Caco-2 (cell line): Measurements from ENCODE around the gene PTK6. TPM values are rescaled to one million over a fixed set of nuclear protein-coding genes. Genes with fewer than 3 reads are reported as not detected.

Experiments
- BruUV-seq: library from RNA; stranded (reverse); fragments of 400-500 nt; replicated peaks from 2 replicates; lab custom pipeline; 2021; lab: Mats Ljungman, UMichigan
- CTCF ChIA-PET: fragments of 300-600 bp; sonication (Branson Sonifier 250); formaldehyde crosslinking; loops from one replicate; lab custom pipeline; 2022; ENCODE audit warnings: antibody characterized with exemption; lab: Charles Lee
- POLR2A ChIA-PET: fragments of 300-600 bp; sonication (Branson Sonifier 250); formaldehyde crosslinking; loops from one replicate; lab custom pipeline; 2022; ENCODE audit warnings: antibody characterized with exemption; lab: Charles Lee
- DNase-seq, 2 experiments: peaks; one replicate each; pipeline versions ENCODE4 v3.0.0 to v3.0.0-alpha.2; 2020 to 2022
- H3K27me3 ChIP-seq: replicated peaks from 2 replicates; pipeline ENCODE4 v1.6.0; 2011; ENCODE audit warnings: low read length; ENCODE audit not compliant: control insufficient read depth, insufficient read depth
- H3K36me3 ChIP-seq: 2 replicates; pipeline ENCODE4 v1.5.1; 2011; ENCODE audit warnings: low read length; ENCODE audit not compliant: control insufficient read depth, insufficient read depth
- H3K4me1 ChIP-seq: fragments of 250-450 bp; sonication (Bioruptor Pico); 2 replicates; pipeline ENCODE4 v1.5.1; 2020; ENCODE audit warnings: mild to moderate bottlenecking
- H3K4me3 ChIP-seq: 2 replicates; pipeline ENCODE4 v1.5.1; 2011; ENCODE audit warnings: low read depth, mild to moderate bottlenecking, control low read depth, low read length
- H3K9me3 ChIP-seq: fragments of 250-450 bp; sonication (Bioruptor Pico); 2 replicates; pipeline ENCODE4 v1.5.1; 2020; ENCODE audit warnings: mild to moderate bottlenecking, moderate library complexity
- H3K27ac Mint-ChIP-seq: one replicate; pipeline ENCODE4 v1.8.0; 2022; ENCODE audit warnings: mixed read lengths; ENCODE audit not compliant: unreplicated experiment
- H3K27me3 Mint-ChIP-seq: one replicate; pipeline ENCODE4 v1.8.0; 2022; ENCODE audit warnings: mixed read lengths; ENCODE audit not compliant: insufficient read depth, unreplicated experiment
- H3K36me3 Mint-ChIP-seq: one replicate; pipeline ENCODE4 v1.8.0; 2022; ENCODE audit warnings: mild to moderate bottlenecking, mixed read lengths; ENCODE audit not compliant: insufficient read depth, unreplicated experiment
- H3K4me1 Mint-ChIP-seq: one replicate; pipeline ENCODE4 v1.8.0; 2022; ENCODE audit warnings: low read depth, mixed read lengths; ENCODE audit not compliant: unreplicated experiment
- H3K4me3 Mint-ChIP-seq: one replicate; pipeline ENCODE4 v1.8.0; 2022; ENCODE audit warnings: mild to moderate bottlenecking, moderate library complexity, mixed read lengths; ENCODE audit not compliant: unreplicated experiment
- H3K9me3 Mint-ChIP-seq: one replicate; pipeline ENCODE4 v1.8.0; 2022; ENCODE audit warnings: mixed read lengths; ENCODE audit not compliant: unreplicated experiment
- intact Hi-C: fragments of 100-400 bp; cut with micrococcal nuclease; formaldehyde crosslinking; loops from one replicate; pipeline ENCODE4 v1.10.0; 2022; ENCODE audit not compliant: unreplicated experiment
- total RNA-seq: library from RNA; stranded (reverse); gene quantifications from 2 replicates; pipeline ENCODE4 v1.2.3, GENCODE V29; 2022
- TF ChIP-seq, protein P1 (sequence below), 2 experiments: fragments of 200-600 bp in 1 of 2; IDR thresholded peaks; 1 replicate in 1 of 2; 2 replicates in 1 of 2; pipeline versions ENCODE4 v1.5.1 to v1.8.0; 2011 to 2022; ENCODE audit warnings: antibody characterized with exemption in 1 of 2, control low read depth in 1 of 2, inconsistent platforms in 1 of 2, low read depth in 1 of 2, low read length in 1 of 2, mild to moderate bottlenecking in 1 of 2, moderate library complexity in 1 of 2; ENCODE audit not compliant: insufficient read depth in 1 of 2, severe bottlenecking in 1 of 2, unreplicated experiment in 1 of 2

Gene PTK6
- total RNA-seq, 1 experiment from 2014 or later = 0.64 TPM

DNA sequence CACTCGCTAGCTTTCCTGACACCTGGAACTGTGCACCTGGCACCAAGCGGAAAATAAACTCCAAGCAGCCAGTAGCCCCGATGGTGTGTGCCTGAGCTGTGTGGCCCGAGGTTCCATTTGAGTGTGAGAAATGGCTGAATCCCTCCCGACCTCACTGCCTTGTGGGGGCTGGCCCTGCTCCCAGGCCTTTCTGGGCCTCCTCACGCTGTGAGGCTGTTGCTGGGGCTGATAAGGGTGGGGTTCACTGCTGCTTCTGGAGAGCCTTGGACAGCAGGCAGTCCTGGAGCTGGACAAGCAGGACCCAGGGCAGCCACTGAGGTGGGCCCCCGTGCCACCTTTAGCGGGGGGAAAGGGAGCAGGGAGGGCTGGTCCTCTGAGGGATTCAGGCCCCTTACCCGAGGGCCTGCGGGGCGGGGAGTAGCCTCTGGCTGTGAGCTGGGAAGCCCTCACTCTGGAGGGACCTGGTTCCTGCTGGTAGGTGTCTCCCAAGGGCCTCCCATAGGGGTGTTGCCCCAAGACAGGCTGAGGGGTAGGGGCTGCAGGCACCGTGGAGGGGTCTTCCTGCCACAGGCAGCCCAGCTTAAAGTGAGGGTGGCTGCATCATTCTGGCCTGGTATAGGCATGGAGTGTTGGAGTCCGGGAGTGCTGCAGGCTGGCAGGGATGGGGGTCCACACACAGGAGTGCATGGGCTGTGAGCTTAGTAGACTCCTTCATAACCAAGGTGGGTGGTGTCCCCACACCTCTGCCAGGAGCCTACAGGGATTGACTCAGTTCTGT is 14.9 kb downstream of the PTK6 start:
- Histone ChIP-seq H3K27me3 (no peaks in the 10 kb centered on the region), H3K9me3 (peaks cover 17% of the 10 kb centered on the region), H3K4me3 (no peak overlapping the region), H3K4me1 (peaks cover 14% of the 10 kb centered on the region), H3K36me3 (peaks cover 19% of the 10 kb centered on the region)
- CTCF ChIA-PET = interaction anchor here (2.5 kb wide), 1 partner anchor 25 kb away, joined by 15 read pairs; no protein-coding TSS in a partner anchor
- TF ChIP-seq, protein P1, sequence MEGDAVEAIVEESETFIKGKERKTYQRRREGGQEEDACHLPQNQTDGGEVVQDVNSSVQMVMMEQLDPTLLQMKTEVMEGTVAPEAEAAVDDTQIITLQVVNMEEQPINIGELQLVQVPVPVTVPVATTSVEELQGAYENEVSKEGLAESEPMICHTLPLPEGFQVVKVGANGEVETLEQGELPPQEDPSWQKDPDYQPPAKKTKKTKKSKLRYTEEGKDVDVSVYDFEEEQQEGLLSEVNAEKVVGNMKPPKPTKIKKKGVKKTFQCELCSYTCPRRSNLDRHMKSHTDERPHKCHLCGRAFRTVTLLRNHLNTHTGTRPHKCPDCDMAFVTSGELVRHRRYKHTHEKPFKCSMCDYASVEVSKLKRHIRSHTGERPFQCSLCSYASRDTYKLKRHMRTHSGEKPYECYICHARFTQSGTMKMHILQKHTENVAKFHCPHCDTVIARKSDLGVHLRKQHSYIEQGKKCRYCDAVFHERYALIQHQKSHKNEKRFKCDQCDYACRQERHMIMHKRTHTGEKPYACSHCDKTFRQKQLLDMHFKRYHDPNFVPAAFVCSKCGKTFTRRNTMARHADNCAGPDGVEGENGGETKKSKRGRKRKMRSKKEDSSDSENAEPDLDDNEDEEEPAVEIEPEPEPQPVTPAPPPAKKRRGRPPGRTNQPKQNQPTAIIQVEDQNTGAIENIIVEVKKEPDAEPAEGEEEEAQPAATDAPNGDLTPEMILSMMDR (IDR thresholded peaks at IDR 0.05; ENCODE audit: insufficient read depth in 1 of 2, low read depth in 1 of 2, low read length in 1 of 2, severe bottlenecking in 1 of 2, unreplicated experiment in 1 of 2) = no peak
- H3K4me1 Mint-ChIP-seq = no peaks in the 10 kb centered on the region
- BruUV-seq = no TSS peak
- no peaks in the 10 kb centered on the region for H3K27me3 Mint-ChIP-seq
- POLR2A ChIA-PET = no interaction called here
- peak overlapping the region; percentile 95 for H3K27ac Mint-ChIP-seq
- H3K36me3 Mint-ChIP-seq = peaks cover 80% of the 10 kb centered on the region
- no peaks in the 10 kb centered on the region for H3K9me3 Mint-ChIP-seq
- DNase-seq = no peak
- intact Hi-C loops = no loop called here
- H3K4me3 Mint-ChIP-seq = peak overlapping the region; percentile 92

DNA sequence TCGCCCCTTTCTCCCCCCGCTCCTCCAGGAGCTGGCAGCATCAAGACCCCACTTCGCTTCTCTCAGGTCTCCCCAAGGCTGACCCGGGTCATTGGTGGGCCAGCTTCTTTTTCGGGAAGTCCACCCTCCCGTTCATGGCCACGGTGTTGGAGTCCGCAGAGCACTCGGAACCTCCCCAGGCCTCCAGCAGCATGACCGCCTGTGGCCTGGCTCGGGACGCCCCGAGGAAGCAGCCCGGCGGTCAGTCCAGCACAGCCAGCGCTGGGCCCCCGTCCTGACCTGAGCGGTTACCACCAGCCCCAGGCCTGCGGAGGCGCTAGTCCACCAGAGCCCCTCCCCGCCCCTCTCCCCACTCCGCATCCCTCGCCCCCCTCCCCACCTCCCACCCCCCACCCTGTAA is 15.6 kb downstream of the PTK6 start:
- H3K9me3 Mint-ChIP-seq = no peaks in the 10 kb centered on the region
- intact Hi-C loops = no loop called here
- H3K36me3 Mint-ChIP-seq = peaks cover 74% of the 10 kb centered on the region
- ChIA-PET CTCF (interaction anchor here (0.9 to 2.5 kb wide), 9 partner anchors 8 to 298 kb away, joined by 3 to 20 read pairs (median 6); no protein-coding TSS in a partner anchor), POLR2A (interaction anchor here (0.6 to 2.4 kb wide), 24 partner anchors 9 to 727 kb away, joined by 3 to 21 read pairs (median 6); partner anchors contain the start of genes ARFRP1, GMEB2, HELZ2 and PRPF6)
- H3K27me3 ChIP-seq = no peaks in the 10 kb centered on the region
- no TSS peak for BruUV-seq
- peak overlapping the region; percentile 92 for H3K4me3 Mint-ChIP-seq
- no peak for DNase-seq
- H3K9me3 ChIP-seq = peaks cover 17% of the 10 kb centered on the region
- peaks cover 19% of the 10 kb centered on the region for H3K36me3 ChIP-seq
- peaks cover 14% of the 10 kb centered on the region for H3K4me1 ChIP-seq
- no peaks in the 10 kb centered on the region for H3K4me1 Mint-ChIP-seq
- H3K27me3 Mint-ChIP-seq = no peaks in the 10 kb centered on the region
- H3K27ac Mint-ChIP-seq = peak overlapping the region; percentile 95
- peak overlapping the region; percentile 97 for H3K4me3 ChIP-seq
- TF ChIP-seq, protein P1 (IDR thresholded peaks at IDR 0.05; ENCODE audit: insufficient read depth in 1 of 2, low read depth in 1 of 2, low read length in 1 of 2, severe bottlenecking in 1 of 2, unreplicated experiment in 1 of 2) = no peak

DNA sequence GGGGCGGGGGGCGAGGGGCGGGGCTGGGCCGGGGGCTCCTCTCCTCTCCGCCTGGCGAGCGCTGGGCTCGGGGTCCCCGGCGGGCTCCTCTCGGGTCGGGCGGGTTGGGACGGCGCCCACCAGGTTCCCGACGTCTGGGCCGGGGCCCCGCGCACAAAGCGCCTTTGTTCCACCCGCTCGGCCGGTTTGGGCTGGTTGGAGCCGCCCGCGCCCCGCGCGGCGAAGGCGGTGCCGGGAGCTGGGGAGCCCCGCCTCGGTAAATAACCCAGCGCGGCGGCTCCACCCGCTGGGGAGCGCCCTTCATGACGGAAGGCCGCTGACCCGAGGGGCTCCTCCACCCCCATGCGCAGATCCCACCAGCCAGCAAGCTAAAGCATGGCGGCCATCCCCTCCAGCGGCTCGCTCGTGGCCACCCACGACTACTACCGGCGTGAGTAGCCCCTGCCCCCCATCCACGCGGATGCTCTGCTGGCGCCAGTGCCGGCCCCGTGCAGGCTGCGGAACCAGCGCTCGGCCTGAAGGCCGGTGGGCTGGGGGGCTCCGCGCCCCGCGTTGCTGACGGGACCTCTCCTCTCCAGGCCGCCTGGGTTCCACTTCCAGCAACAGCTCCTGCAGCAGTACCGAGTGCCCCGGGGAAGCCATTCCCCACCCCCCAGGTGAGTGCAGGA is 16.1 kb downstream of the PTK6 start:
- TF ChIP-seq, protein P1 (IDR thresholded peaks at IDR 0.05; ENCODE audit: insufficient read depth in 1 of 2, low read depth in 1 of 2, low read length in 1 of 2, severe bottlenecking in 1 of 2, unreplicated experiment in 1 of 2) = peak in 1 of 2 experiments; percentile 37
- intact Hi-C loops = loop anchor here (1.0 kb wide), 1 partner anchor 25 kb away; no protein-coding TSS in a partner anchor
- Histone ChIP-seq H3K4me3 (peak overlapping the region; percentile 97), H3K27me3 (no peaks in the 10 kb centered on the region), H3K4me1 (peaks cover 14% of the 10 kb centered on the region), H3K9me3 (peaks cover 17% of the 10 kb centered on the region), H3K36me3 (peaks cover 19% of the 10 kb centered on the region)
- Mint-ChIP-seq H3K27ac (peak overlapping the region; percentile 95), H3K27me3 (no peaks in the 10 kb centered on the region), H3K36me3 (peaks cover 69% of the 10 kb centered on the region), H3K4me1 (no peaks in the 10 kb centered on the region), H3K4me3 (peak overlapping the region; percentile 92), H3K9me3 (no peaks in the 10 kb centered on the region)
- TSS peak; percentile 72 for BruUV-seq
- CTCF ChIA-PET = interaction anchor here (0.5 to 2.5 kb wide), 14 partner anchors 9 to 1653 kb away, joined by 3 to 20 read pairs (median 6); partner anchors contain the start of gene ARFGAP1
- POLR2A ChIA-PET = interaction anchor here (0.6 to 2.4 kb wide), 25 partner anchors 10 to 727 kb away, joined by 3 to 21 read pairs (median 6); partner anchors contain the start of genes ARFRP1, GMEB2, HELZ2 and PRPF6
- DNase-seq = peak; percentile 92 to 95
